ENCODE measurements around the gene FIP1L1. TPM values are rescaled to one million over a fixed set of nuclear protein-coding genes. Genes with fewer than 3 reads are reported as not detected.

Gene FIP1L1
- total and polyA plus RNA-seq, 10 of the 15 experiments (the other 5 are each of a cell fraction or from before 2014, with no cell fraction given) = 28.1 to 110 (median 59.4) TPM

- TF ChIP-seq ZNF274 (IDR thresholded peaks at IDR 0.05; ENCODE audit: insufficient read depth, insufficient read length) = no peak
- TF ChIP-seq CHD2 (IDR thresholded peaks at IDR 0.05; ENCODE audit: borderline replicate concordance, low read depth, low read length) = peak; percentile 82
- no peak for TF ChIP-seq BRCA1 (IDR thresholded peaks at IDR 0.05; ENCODE audit: low read depth, low read length)
- TF ChIP-seq CHD1 (IDR thresholded peaks at IDR 0.05; ENCODE audit: low read depth, low read length) = no peak
- no peak for TF ChIP-seq ZNF622 (IDR thresholded peaks at IDR 0.05)
- no peak for TF ChIP-seq RCOR1 (conservative IDR thresholded peaks at IDR 0.05; ENCODE audit: low read depth, low read length)
- TF ChIP-seq, protein P1, sequence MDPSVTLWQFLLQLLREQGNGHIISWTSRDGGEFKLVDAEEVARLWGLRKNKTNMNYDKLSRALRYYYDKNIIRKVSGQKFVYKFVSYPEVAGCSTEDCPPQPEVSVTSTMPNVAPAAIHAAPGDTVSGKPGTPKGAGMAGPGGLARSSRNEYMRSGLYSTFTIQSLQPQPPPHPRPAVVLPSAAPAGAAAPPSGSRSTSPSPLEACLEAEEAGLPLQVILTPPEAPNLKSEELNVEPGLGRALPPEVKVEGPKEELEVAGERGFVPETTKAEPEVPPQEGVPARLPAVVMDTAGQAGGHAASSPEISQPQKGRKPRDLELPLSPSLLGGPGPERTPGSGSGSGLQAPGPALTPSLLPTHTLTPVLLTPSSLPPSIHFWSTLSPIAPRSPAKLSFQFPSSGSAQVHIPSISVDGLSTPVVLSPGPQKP (IDR thresholded peaks at IDR 0.05; ENCODE audit: low read depth, low read length) = peak; percentile 84
- TF ChIP-seq SMAD5 (IDR thresholded peaks at IDR 0.05; ENCODE audit: low read depth) = peak; percentile 61; the same call in 1 of the 2 replicates
- no peak for TF ChIP-seq REST (IDR thresholded peaks at IDR 0.05; ENCODE audit: low read depth, low read length)
- peak; percentile 65; the same call in 1 of the 2 replicates for TF ChIP-seq ATF7 (IDR thresholded peaks at IDR 0.05; ENCODE audit: low read depth)
- TF ChIP-seq, protein P2, sequence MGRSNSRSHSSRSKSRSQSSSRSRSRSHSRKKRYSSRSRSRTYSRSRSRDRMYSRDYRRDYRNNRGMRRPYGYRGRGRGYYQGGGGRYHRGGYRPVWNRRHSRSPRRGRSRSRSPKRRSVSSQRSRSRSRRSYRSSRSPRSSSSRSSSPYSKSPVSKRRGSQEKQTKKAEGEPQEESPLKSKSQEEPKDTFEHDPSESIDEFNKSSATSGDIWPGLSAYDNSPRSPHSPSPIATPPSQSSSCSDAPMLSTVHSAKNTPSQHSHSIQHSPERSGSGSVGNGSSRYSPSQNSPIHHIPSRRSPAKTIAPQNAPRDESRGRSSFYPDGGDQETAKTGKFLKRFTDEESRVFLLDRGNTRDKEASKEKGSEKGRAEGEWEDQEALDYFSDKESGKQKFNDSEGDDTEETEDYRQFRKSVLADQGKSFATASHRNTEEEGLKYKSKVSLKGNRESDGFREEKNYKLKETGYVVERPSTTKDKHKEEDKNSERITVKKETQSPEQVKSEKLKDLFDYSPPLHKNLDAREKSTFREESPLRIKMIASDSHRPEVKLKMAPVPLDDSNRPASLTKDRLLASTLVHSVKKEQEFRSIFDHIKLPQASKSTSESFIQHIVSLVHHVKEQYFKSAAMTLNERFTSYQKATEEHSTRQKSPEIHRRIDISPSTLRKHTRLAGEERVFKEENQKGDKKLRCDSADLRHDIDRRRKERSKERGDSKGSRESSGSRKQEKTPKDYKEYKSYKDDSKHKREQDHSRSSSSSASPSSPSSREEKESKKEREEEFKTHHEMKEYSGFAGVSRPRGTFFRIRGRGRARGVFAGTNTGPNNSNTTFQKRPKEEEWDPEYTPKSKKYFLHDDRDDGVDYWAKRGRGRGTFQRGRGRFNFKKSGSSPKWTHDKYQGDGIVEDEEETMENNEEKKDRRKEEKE (IDR thresholded peaks at IDR 0.05) = no peak
- TF ChIP-seq, protein P3, sequence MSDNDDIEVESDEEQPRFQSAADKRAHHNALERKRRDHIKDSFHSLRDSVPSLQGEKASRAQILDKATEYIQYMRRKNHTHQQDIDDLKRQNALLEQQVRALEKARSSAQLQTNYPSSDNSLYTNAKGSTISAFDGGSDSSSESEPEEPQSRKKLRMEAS (IDR thresholded peaks at IDR 0.05; ENCODE audit: low read depth, low read length) = peak; percentile 100
- no peak for TF ChIP-seq ZNF207 (IDR thresholded peaks at IDR 0.05; ENCODE audit: borderline replicate concordance)
- peak; percentile 43 to 47; a peak in 3 of 4 replicates for TF ChIP-seq BHLHE40 (IDR thresholded peaks at IDR 0.05; ENCODE audit: borderline replicate concordance in 1 of 2, low read depth in 2 of 2, low read length in 1 of 2)
- no peak; the same call in 1 of the 2 replicates for TF ChIP-seq LARP7 (IDR thresholded peaks at IDR 0.05)
- peak in 1 of 2 experiments; percentile 87; a peak in 2 of 4 replicates for TF ChIP-seq SRF (IDR thresholded peaks at IDR 0.05; ENCODE audit: low read depth in 2 of 2, low read length in 2 of 2)
- TF ChIP-seq ZNF24 (IDR thresholded peaks at IDR 0.05) = no peak
Measured at GRCh38 chr4:53365486-53366300, 11.7 kb upstream of the FIP1L1 start, which contains the start of gene SCFD2 (continued).

Data from GM12878 (cell line).